Stimulated activated CD8-positive, alpha-beta memory T cell treated with anti-CD3 and anti-CD28 coated beads, Interleukin-12 subunit alpha, Interleukin-12 subunit beta, amount 100 ng/mL, for 24 hours (primary cell): ENCODE results near the gene IFT122.
"Not testable (repeated sequence)": the region's sequence is repeated elsewhere in the genome, so short reads cannot be mapped to it uniquely, and the experiment has no call there.

Experiments used
- DNase-seq: peaks from one replicate; pipeline ENCODE4 v3.0.0-alpha.2; 2020; ENCODE audit errors: extremely low read depth

Gene IFT122

GRCh38 chr3:129470861-129471260, 30.8 kb downstream of the IFT122 start:
- no peak for DNase-seq

- DNase-seq, result no peak
Measured at GRCh38 chr3:129473067-129473768, 33.2 kb downstream of the IFT122 start.

GRCh38 chr3:129473769-129474152, 33.7 kb downstream of the IFT122 start:
- DNase-seq, result no peak

GRCh38 chr3:129474984-129475804, 35.2 kb downstream of the IFT122 start:
- no peak for DNase-seq

GRCh38 chr3:129475863-129476262, 35.8 kb downstream of the IFT122 start:
- no peak for DNase-seq

GRCh38 chr3:129476586-129476985, 36.6 kb downstream of the IFT122 start:
- DNase-seq, result no peak

GRCh38 chr3:129481225-129481765, 41.3 kb downstream of the IFT122 start:
- not testable (repeated sequence) for DNase-seq

GRCh38 chr3:129481766-129482332, 41.8 kb downstream of the IFT122 start:
- no peak for DNase-seq

GRCh38 chr3:129482721-129483120, 42.7 kb downstream of the IFT122 start:
- no peak for DNase-seq

GRCh38 chr3:129483870-129484269, 43.8 kb downstream of the IFT122 start:
- DNase-seq, result no peak

GRCh38 chr3:129485146-129485545, 45.1 kb downstream of the IFT122 start:
- not testable (repeated sequence) for DNase-seq

GRCh38 chr3:129485721-129486663, 46.0 kb downstream of the IFT122 start:
- DNase-seq, result no peak

- DNase-seq, result no peak
Measured at GRCh38 chr3:129486664-129487035, 46.6 kb downstream of the IFT122 start.

- DNase-seq, result no peak
Measured at GRCh38 chr3:129487183-129487867, 47.3 kb downstream of the IFT122 start.

GRCh38 chr3:129487868-129488335, 47.9 kb downstream of the IFT122 start:
- not testable (repeated sequence) for DNase-seq

- not testable (repeated sequence) for DNase-seq
Measured at GRCh38 chr3:129489258-129489657, 49.2 kb downstream of the IFT122 start.

GRCh38 chr3:129490273-129490675, 50.2 kb downstream of the IFT122 start:
- DNase-seq, result peak; percentile 12

- DNase-seq, result not testable (repeated sequence)
Measured at GRCh38 chr3:129491077-129491476, 51.1 kb downstream of the IFT122 start.

- DNase-seq, result no peak
Measured at GRCh38 chr3:129491794-129492193, 51.8 kb downstream of the IFT122 start.

- DNase-seq, result no peak
Measured at GRCh38 chr3:129492691-129493090, 52.7 kb downstream of the IFT122 start.

- DNase-seq, result no peak
Measured at GRCh38 chr3:129493206-129493605, 53.2 kb downstream of the IFT122 start.
